BLaER1 treated with 17β-estradiol and CSF1 and Interleukin-3, amounts not matched to agents 10 nM and 100 nM (cell line): ENCODE results near the gene PALM.
A peak's percentile ranks its signal among the peaks of the same experiment; 100 is the strongest.

Experiments used
- H3K27ac ChIP-seq, 11 experiments: shearing (Covaris generic); formaldehyde crosslinking; 2 replicates each; pipeline ENCODE4 v1.8.1; 2022
- H3K27me3 ChIP-seq, 11 experiments: shearing (Covaris generic); formaldehyde crosslinking; 2 replicates each; pipeline ENCODE4 v1.8.1; 2022
- H3K36me3 ChIP-seq, 11 experiments: shearing (Covaris generic); formaldehyde crosslinking; 2 replicates each; pipeline ENCODE4 v1.8.1; 2022
- H3K4me1 ChIP-seq, 10 experiments: shearing (Covaris generic); formaldehyde crosslinking; 2 replicates each; pipeline ENCODE4 v1.8.1; 2022
- H3K4me2 ChIP-seq, 11 experiments: shearing (Covaris generic); formaldehyde crosslinking; 2 replicates each; pipeline ENCODE4 v1.8.1; 2022
- H3K4me3 ChIP-seq, 10 experiments: shearing (Covaris generic); formaldehyde crosslinking; 2 replicates each; pipeline ENCODE4 v1.8.1; 2022
- H3K9ac ChIP-seq, 11 experiments: shearing (Covaris generic); formaldehyde crosslinking; 2 replicates each; pipeline ENCODE4 v1.8.1; 2022
- H3K9me3 ChIP-seq, 11 experiments: shearing (Covaris generic); formaldehyde crosslinking; replicated peaks in 1 of 11; 2 replicates each; pipeline ENCODE4 v1.8.1; 2022
- H4K20me1 ChIP-seq, 11 experiments: shearing (Covaris generic); formaldehyde crosslinking; 2 replicates each; pipeline ENCODE4 v1.8.1; 2022
- Cebpa-rat ChIP-seq, 11 experiments: shearing (Covaris generic); IDR thresholded peaks; 2 replicates each; pipeline ENCODE4 v1.8.1; 2022

Gene PALM

DNA sequence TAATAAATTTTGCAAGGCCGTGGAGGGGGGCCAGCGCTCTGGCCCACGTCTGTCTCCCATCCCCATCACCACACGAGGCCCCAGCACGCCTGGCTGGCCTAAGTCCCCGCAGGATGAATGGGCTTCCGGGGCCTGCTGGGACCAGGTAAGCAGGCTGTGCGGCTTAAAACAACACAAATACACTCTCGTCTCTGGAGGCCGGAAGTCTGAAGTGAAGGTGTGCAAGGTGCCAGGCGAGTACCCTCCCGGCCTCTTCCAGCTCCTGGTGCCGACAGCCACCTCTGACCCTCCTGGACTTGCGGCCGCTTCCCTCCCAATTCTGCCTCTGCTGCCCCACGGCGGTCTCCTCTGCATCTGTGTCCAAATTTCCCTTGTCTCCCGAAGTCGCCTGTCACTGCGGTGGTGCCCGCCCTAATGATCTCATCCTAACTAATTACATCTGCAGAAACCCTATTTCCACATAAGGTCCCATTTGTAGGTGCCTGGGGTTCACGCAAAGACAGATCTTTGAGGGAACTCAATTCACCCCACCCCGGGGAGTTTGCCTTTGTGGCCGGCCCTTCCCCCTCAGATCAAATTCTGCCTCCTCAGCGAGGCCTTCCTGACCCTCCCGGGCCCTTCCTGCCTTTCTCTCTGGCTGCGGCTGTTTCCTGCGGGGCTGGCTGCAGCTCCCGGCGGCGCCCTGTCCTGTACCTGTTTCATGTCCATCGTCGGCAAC, 80.4 kb downstream of the PALM start:
- H3K4me2 ChIP-seq: peak overlapping the region; percentile 64 to 83 (median 71)
- H3K9me3 ChIP-seq: no peaks in the 10 kb centered on the region
- no peak for TF ChIP-seq Cebpa-rat (IDR thresholded peaks at IDR 0.05)
- H3K36me3 ChIP-seq: no peaks in the 10 kb centered on the region
- no peaks in the 10 kb centered on the region for H4K20me1 ChIP-seq
- H3K27me3 ChIP-seq: no peaks in the 10 kb centered on the region
- peak overlapping the region in 10 of 11 experiments; percentile 38 to 77 (median 62); a peak in 19 of 22 replicates for H3K27ac ChIP-seq
- peaks cover 21 to 39% (median 29%) of the 10 kb centered on the region in 10 experiments for H3K4me1 ChIP-seq
- H3K4me3 ChIP-seq: no peak overlapping the region; a peak in 1 of 20 replicates
- H3K9ac ChIP-seq: peak overlapping the region; percentile 34 to 70 (median 61); a peak in 21 of 22 replicates

DNA sequence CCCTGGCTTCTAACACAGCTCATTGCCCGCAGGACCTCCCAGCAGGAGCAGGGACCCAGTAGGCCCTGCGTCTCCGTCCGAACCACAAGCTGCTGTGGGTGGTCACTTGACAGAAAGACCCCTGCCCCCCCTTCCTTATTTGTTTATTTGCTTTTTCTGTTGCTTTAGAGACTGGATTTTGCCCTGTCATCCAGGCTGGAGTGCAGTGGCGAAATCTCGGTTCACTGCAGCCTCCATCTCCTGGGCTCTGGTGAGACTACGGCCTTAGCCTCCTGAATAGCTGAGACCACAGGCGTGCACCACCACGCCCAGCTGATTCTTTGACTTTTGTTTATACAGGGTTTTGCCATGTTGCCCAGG, 80.9 kb downstream of the PALM start:
- no peaks in the 10 kb centered on the region for H4K20me1 ChIP-seq
- H3K9ac ChIP-seq: peak overlapping the region; percentile 34 to 70 (median 61); a peak in 21 of 22 replicates
- H3K4me2 ChIP-seq: peak overlapping the region; percentile 64 to 83 (median 71)
- peak in 1 of 11 experiments; percentile 10; a peak in 1 of 22 replicates for TF ChIP-seq Cebpa-rat (IDR thresholded peaks at IDR 0.05)
- H3K4me1 ChIP-seq: peaks cover 21 to 39% (median 29%) of the 10 kb centered on the region in 10 experiments
- H3K4me3 ChIP-seq: no peak overlapping the region; a peak in 1 of 20 replicates
- no peaks in the 10 kb centered on the region for H3K9me3 ChIP-seq
- peak overlapping the region in 10 of 11 experiments; percentile 38 to 77 (median 62); a peak in 19 of 22 replicates for H3K27ac ChIP-seq
- H3K27me3 ChIP-seq: no peaks in the 10 kb centered on the region
- no peaks in the 10 kb centered on the region for H3K36me3 ChIP-seq

GRCh38 chr19:791007-791566, 82.4 kb downstream of the PALM start:
- peak overlapping the region in 4 of 11 experiments; percentile 18 to 38 (median 36); a peak in 6 of 22 replicates for H3K4me2 ChIP-seq
- no peaks in the 10 kb centered on the region for H3K36me3 ChIP-seq
- no peaks in the 10 kb centered on the region for H3K9me3 ChIP-seq
- no peak overlapping the region for H3K27ac ChIP-seq
- no peaks in the 10 kb centered on the region for H4K20me1 ChIP-seq
- TF ChIP-seq Cebpa-rat (IDR thresholded peaks at IDR 0.05): no peak
- H3K9ac ChIP-seq: no peak overlapping the region
- H3K27me3 ChIP-seq: no peaks in the 10 kb centered on the region
- no peak overlapping the region for H3K4me3 ChIP-seq
- H3K4me1 ChIP-seq: peaks cover 23 to 43% (median 31%) of the 10 kb centered on the region in 10 experiments

- Histone ChIP-seq H3K27ac (peak overlapping the region in 5 of 11 experiments; percentile 7 to 29 (median 18); a peak in 5 of 22 replicates), H3K4me3 (no peak overlapping the region), H3K36me3 (no peaks in the 10 kb centered on the region), H3K4me1 (peaks cover 28 to 48% (median 36%) of the 10 kb centered on the region in 10 experiments), H4K20me1 (no peaks in the 10 kb centered on the region), H3K9ac (peak overlapping the region in 3 of 11 experiments; percentile 6 to 19 (median 17); a peak in 3 of 22 replicates), H3K9me3 (no peaks in the 10 kb centered on the region), H3K4me2 (peak overlapping the region in 9 of 11 experiments; percentile 5 to 38 (median 21); a peak in 9 of 22 replicates), H3K27me3 (no peaks in the 10 kb centered on the region)
- no peak for TF ChIP-seq Cebpa-rat (IDR thresholded peaks at IDR 0.05)
Measured at GRCh38 chr19:791567-792305, 83.0 kb downstream of the PALM start.

GRCh38 chr19:792306-792885, 83.7 kb downstream of the PALM start:
- H3K9ac ChIP-seq: peak overlapping the region in 4 of 11 experiments; percentile 6 to 35 (median 18); a peak in 3 of 22 replicates
- H3K4me1 ChIP-seq: peaks cover 28 to 48% (median 36%) of the 10 kb centered on the region in 10 experiments
- H3K4me3 ChIP-seq: no peak overlapping the region
- peaks cover 0 to under 1% (median 0%) of the 10 kb centered on the region in 11 experiments; a peak in 1 of 22 replicates for H4K20me1 ChIP-seq
- peak overlapping the region in 5 of 11 experiments; percentile 7 to 29 (median 18); a peak in 5 of 22 replicates for H3K27ac ChIP-seq
- peak overlapping the region in 7 of 11 experiments; percentile 5 to 30 (median 9); a peak in 3 of 22 replicates for H3K4me2 ChIP-seq
- no peaks in the 10 kb centered on the region for H3K27me3 ChIP-seq
- TF ChIP-seq Cebpa-rat (IDR thresholded peaks at IDR 0.05): no peak
- no peaks in the 10 kb centered on the region for H3K36me3 ChIP-seq
- no peaks in the 10 kb centered on the region for H3K9me3 ChIP-seq

DNA sequence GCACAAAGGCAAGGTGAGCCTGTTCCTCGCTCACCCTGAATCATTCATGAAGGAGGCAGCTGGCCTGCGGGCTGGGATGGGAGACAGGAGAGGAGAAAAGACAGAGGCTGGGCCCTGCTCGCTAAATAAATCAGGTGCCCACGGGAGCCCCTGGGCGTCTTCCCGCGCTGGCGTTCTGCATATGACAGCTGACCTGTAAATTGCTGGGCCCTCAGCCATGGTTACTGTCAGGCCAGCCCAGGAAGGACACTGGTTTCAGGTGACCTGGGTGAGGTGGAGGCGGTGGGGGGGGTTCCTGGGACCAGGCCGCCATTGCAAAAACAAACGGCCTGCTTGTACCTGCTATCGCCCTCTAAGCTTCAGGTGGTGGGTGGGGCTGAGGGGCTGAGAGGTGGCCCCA, 85.1 kb downstream of the PALM start:
- H3K9me3 ChIP-seq: peaks cover 0 to 3% (median 0%) of the 10 kb centered on the region in 11 experiments; a peak in 2 of 22 replicates
- peaks cover 0 to 9% (median 8%) of the 10 kb centered on the region in 11 experiments; a peak in 20 of 22 replicates for H3K36me3 ChIP-seq
- peaks cover 10 to 14% (median 11%) of the 10 kb centered on the region in 11 experiments for H4K20me1 ChIP-seq
- no peak for TF ChIP-seq Cebpa-rat (IDR thresholded peaks at IDR 0.05)
- no peak overlapping the region for H3K27ac ChIP-seq
- no peaks in the 10 kb centered on the region for H3K27me3 ChIP-seq
- H3K4me3 ChIP-seq: no peak overlapping the region
- H3K4me1 ChIP-seq: peaks cover 25 to 43% (median 32%) of the 10 kb centered on the region in 10 experiments
- H3K4me2 ChIP-seq: no peak overlapping the region
- no peak overlapping the region for H3K9ac ChIP-seq

DNA sequence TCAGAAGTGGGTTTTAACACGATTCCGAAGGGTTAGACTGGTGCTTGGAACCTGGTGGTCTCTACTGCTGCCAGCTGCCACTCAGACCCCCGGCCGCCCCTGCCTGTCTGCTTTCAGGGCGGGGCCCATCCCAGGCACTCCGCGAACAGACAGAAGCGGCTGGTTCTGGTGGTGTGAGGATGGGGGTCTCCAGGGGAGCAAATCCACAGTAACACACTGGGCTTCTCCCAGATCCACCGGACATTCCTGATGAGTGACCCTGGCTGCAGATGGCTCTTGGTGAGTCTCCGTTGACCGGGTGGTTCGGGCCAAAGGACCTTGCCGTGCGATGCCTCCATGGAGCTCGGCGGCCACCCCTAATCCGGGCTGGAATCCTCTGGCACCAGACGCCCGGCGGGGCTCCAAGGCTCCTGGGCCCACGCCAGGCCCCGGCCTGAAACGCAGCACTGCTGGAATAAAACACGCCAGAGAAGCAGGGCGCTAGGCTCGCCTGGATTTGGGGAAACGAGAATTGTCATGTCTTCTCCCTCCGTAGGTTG, 86.4 kb downstream of the PALM start:
- Histone ChIP-seq H3K4me2 (no peak overlapping the region), H3K27ac (no peak overlapping the region), H3K9me3 (peaks cover 0 to 3% (median 0%) of the 10 kb centered on the region in 11 experiments; a peak in 2 of 22 replicates), H3K4me3 (no peak overlapping the region), H4K20me1 (peaks cover 23 to 28% (median 24%) of the 10 kb centered on the region in 11 experiments), H3K27me3 (no peaks in the 10 kb centered on the region), H3K9ac (no peak overlapping the region), H3K4me1 (peaks cover 23 to 42% (median 33%) of the 10 kb centered on the region in 10 experiments), H3K36me3 (peaks cover 10 to 23% (median 22%) of the 10 kb centered on the region in 11 experiments)
- no peak for TF ChIP-seq Cebpa-rat (IDR thresholded peaks at IDR 0.05)
